Measurements from ENCODE around the gene SRGAP3.

Gene SRGAP3

GRCh38 chr3:9047452-9048346 lies 201.7 kb downstream of the SRGAP3 start:
- Histone ChIP-seq H3K9me3 (ENCODE audit: control insufficient read depth, insufficient read depth, low read length) (no peaks in the 10 kb centered on the region), H3K36me3 (ENCODE audit: insufficient read depth, low read length) (no peaks in the 10 kb centered on the region), H3K4me1 (ENCODE audit: insufficient read depth, low read length) (no peaks in the 10 kb centered on the region; the same call in 1 of the 2 replicates), H3K9ac (ENCODE audit: low read depth, low read length) (no peak overlapping the region)

- Histone ChIP-seq H3K9ac (ENCODE audit: low read depth, low read length) (no peak overlapping the region), H3K9me3 (ENCODE audit: control insufficient read depth, insufficient read depth, low read length) (no peaks in the 10 kb centered on the region), H3K36me3 (ENCODE audit: insufficient read depth, low read length) (no peaks in the 10 kb centered on the region), H3K4me1 (ENCODE audit: insufficient read depth, low read length) (no peaks in the 10 kb centered on the region; the same call in 1 of the 2 replicates)
Measured at GRCh38 chr3:9045371-9045770, 204.1 kb downstream of the SRGAP3 start.

- H3K9me3 ChIP-seq (ENCODE audit: control insufficient read depth, insufficient read depth, low read length) = no peaks in the 10 kb centered on the region
- H3K9ac ChIP-seq (ENCODE audit: low read depth, low read length) = no peak overlapping the region
- H3K4me1 ChIP-seq (ENCODE audit: insufficient read depth, low read length) = no peaks in the 10 kb centered on the region; the same call in 1 of the 2 replicates
- H3K36me3 ChIP-seq (ENCODE audit: insufficient read depth, low read length) = no peaks in the 10 kb centered on the region
Measured at GRCh38 chr3:9043063-9043462, 206.4 kb downstream of the SRGAP3 start.

- Histone ChIP-seq H3K36me3 (ENCODE audit: insufficient read depth, low read length) (no peaks in the 10 kb centered on the region), H3K9ac (ENCODE audit: low read depth, low read length) (no peak overlapping the region), H3K9me3 (ENCODE audit: control insufficient read depth, insufficient read depth, low read length) (no peaks in the 10 kb centered on the region), H3K4me1 (ENCODE audit: insufficient read depth, low read length) (no peaks in the 10 kb centered on the region)
Measured at GRCh38 chr3:9041626-9042025, 207.8 kb downstream of the SRGAP3 start.

- H3K9me3 ChIP-seq (ENCODE audit: control insufficient read depth, insufficient read depth, low read length) = no peaks in the 10 kb centered on the region
- no peaks in the 10 kb centered on the region for H3K4me1 ChIP-seq (ENCODE audit: insufficient read depth, low read length)
- H3K36me3 ChIP-seq (ENCODE audit: insufficient read depth, low read length) = no peaks in the 10 kb centered on the region
- H3K9ac ChIP-seq (ENCODE audit: low read depth, low read length) = no peak overlapping the region
Measured at GRCh38 chr3:9040996-9041395, 208.4 kb downstream of the SRGAP3 start.

GRCh38 chr3:9037144-9037711 lies 212.2 kb downstream of the SRGAP3 start:
- Histone ChIP-seq H3K36me3 (ENCODE audit: insufficient read depth, low read length) (no peaks in the 10 kb centered on the region), H3K9me3 (ENCODE audit: control insufficient read depth, insufficient read depth, low read length) (no peaks in the 10 kb centered on the region), H3K9ac (ENCODE audit: low read depth, low read length) (no peak overlapping the region), H3K4me1 (ENCODE audit: insufficient read depth, low read length) (no peaks in the 10 kb centered on the region)

GRCh38 chr3:9036404-9037131 lies 212.9 kb downstream of the SRGAP3 start:
- Histone ChIP-seq H3K36me3 (ENCODE audit: insufficient read depth, low read length) (no peaks in the 10 kb centered on the region), H3K4me1 (ENCODE audit: insufficient read depth, low read length) (no peaks in the 10 kb centered on the region), H3K9ac (ENCODE audit: low read depth, low read length) (no peak overlapping the region), H3K9me3 (ENCODE audit: control insufficient read depth, insufficient read depth, low read length) (no peaks in the 10 kb centered on the region)

GRCh38 chr3:9035961-9036360 lies 213.5 kb downstream of the SRGAP3 start:
- no peaks in the 10 kb centered on the region for H3K9me3 ChIP-seq (ENCODE audit: control insufficient read depth, insufficient read depth, low read length)
- H3K9ac ChIP-seq (ENCODE audit: low read depth, low read length) = no peak overlapping the region
- no peaks in the 10 kb centered on the region for H3K36me3 ChIP-seq (ENCODE audit: insufficient read depth, low read length)
- no peaks in the 10 kb centered on the region for H3K4me1 ChIP-seq (ENCODE audit: insufficient read depth, low read length)

GRCh38 chr3:9035473-9035872 lies 214.0 kb downstream of the SRGAP3 start:
- no peaks in the 10 kb centered on the region for H3K36me3 ChIP-seq (ENCODE audit: insufficient read depth, low read length)
- no peaks in the 10 kb centered on the region for H3K9me3 ChIP-seq (ENCODE audit: control insufficient read depth, insufficient read depth, low read length)
- no peaks in the 10 kb centered on the region for H3K4me1 ChIP-seq (ENCODE audit: insufficient read depth, low read length)
- H3K9ac ChIP-seq (ENCODE audit: low read depth, low read length) = no peak overlapping the region

GRCh38 chr3:9033867-9034266 lies 215.6 kb downstream of the SRGAP3 start:
- H3K4me1 ChIP-seq (ENCODE audit: insufficient read depth, low read length) = no peaks in the 10 kb centered on the region
- H3K36me3 ChIP-seq (ENCODE audit: insufficient read depth, low read length) = no peaks in the 10 kb centered on the region
- H3K9ac ChIP-seq (ENCODE audit: low read depth, low read length) = no peak overlapping the region
- H3K9me3 ChIP-seq (ENCODE audit: control insufficient read depth, insufficient read depth, low read length) = no peaks in the 10 kb centered on the region

- Histone ChIP-seq H3K36me3 (ENCODE audit: insufficient read depth, low read length) (no peaks in the 10 kb centered on the region), H3K9me3 (ENCODE audit: control insufficient read depth, insufficient read depth, low read length) (no peaks in the 10 kb centered on the region), H3K9ac (ENCODE audit: low read depth, low read length) (no peak overlapping the region), H3K4me1 (ENCODE audit: insufficient read depth, low read length) (no peaks in the 10 kb centered on the region)
Measured at GRCh38 chr3:9032231-9032777, 217.1 kb downstream of the SRGAP3 start.

- no peaks in the 10 kb centered on the region for H3K9me3 ChIP-seq (ENCODE audit: control insufficient read depth, insufficient read depth, low read length)
- no peaks in the 10 kb centered on the region for H3K4me1 ChIP-seq (ENCODE audit: insufficient read depth, low read length)
- no peak overlapping the region for H3K9ac ChIP-seq (ENCODE audit: low read depth, low read length)
- no peaks in the 10 kb centered on the region for H3K36me3 ChIP-seq (ENCODE audit: insufficient read depth, low read length)
Measured at GRCh38 chr3:9030034-9030433, 219.4 kb downstream of the SRGAP3 start.

GRCh38 chr3:9028134-9028533 lies 221.3 kb downstream of the SRGAP3 start:
- Histone ChIP-seq H3K36me3 (ENCODE audit: insufficient read depth, low read length) (no peaks in the 10 kb centered on the region), H3K9ac (ENCODE audit: low read depth, low read length) (no peak overlapping the region), H3K9me3 (ENCODE audit: control insufficient read depth, insufficient read depth, low read length) (no peaks in the 10 kb centered on the region)

GRCh38 chr3:9026320-9027045 lies 223.0 kb downstream of the SRGAP3 start:
- Histone ChIP-seq H3K36me3 (ENCODE audit: insufficient read depth, low read length) (no peaks in the 10 kb centered on the region), H3K4me1 (ENCODE audit: insufficient read depth, low read length) (no peaks in the 10 kb centered on the region), H3K9ac (ENCODE audit: low read depth, low read length) (no peak overlapping the region), H3K9me3 (ENCODE audit: control insufficient read depth, insufficient read depth, low read length) (no peaks in the 10 kb centered on the region)

More at GRCh38 chr3:9028134-9028533, 221.3 kb downstream of the SRGAP3 start:
- no peaks in the 10 kb centered on the region for H3K4me1 ChIP-seq (ENCODE audit: insufficient read depth, low read length)

All from ES-I3 (cell line).